Naive thymus-derived CD8-positive, alpha-beta T cell (primary cell): Measurements from ENCODE around the gene COL23A1. TPM values are rescaled to one million over a fixed set of nuclear protein-coding genes. Genes with fewer than 3 reads are reported as not detected.
"Not testable (repeated sequence)": the region's sequence is repeated elsewhere in the genome, so short reads cannot be mapped to it uniquely, and the experiment has no call there.

Experiments
- ATAC-seq, 2 donors: fragments of 150-1000 bp; cut with Tn5 transposase in 1 of 2; sonication (Bioruptor Pico), chemical (Tn5 transposase) in 1 of 2; 1 replicate in 1 of 2; 2 replicates in 1 of 2; pipeline ENCODE4 v1.10.0; 2021; ENCODE audit warnings: mild to moderate bottlenecking in 2 of 2, moderate library complexity in 2 of 2
- POLR2A ChIA-PET: fragments of 350-600 bp; sonication (Branson Sonifier 250); formaldehyde crosslinking; loops from one replicate; lab custom pipeline; 2021; ENCODE audit warnings: antibody characterized with exemption; lab: Charles Lee
- DNase-seq, 10 donors: peaks; one replicate each; pipeline versions ENCODE4 v3.0.0 to v3.0.0-alpha.2; 2020 to 2022
- H3K27ac Mint-ChIP-seq, 10 donors: one replicate each; pipeline ENCODE4 v1.8.0; 2020 to 2022; ENCODE audit warnings: mild to moderate bottlenecking in 10 of 10, mixed read lengths in 10 of 10, moderate library complexity in 4 of 10, inconsistent platforms in 1 of 10
- H3K27me3 Mint-ChIP-seq, 5 donors: one replicate each; pipeline ENCODE4 v1.8.0; 2021 to 2022; ENCODE audit warnings: mixed read lengths in 5 of 5
- H3K36me3 Mint-ChIP-seq, 3 donors: one replicate each; pipeline ENCODE4 v1.8.0; 2020 to 2022; ENCODE audit warnings: mixed read lengths in 3 of 3, mild to moderate bottlenecking in 2 of 3, inconsistent platforms in 1 of 3
- H3K4me1 Mint-ChIP-seq, 4 donors: one replicate each; pipeline ENCODE4 v1.8.0; 2021 to 2022; ENCODE audit warnings: mixed read lengths in 4 of 4
- H3K4me3 Mint-ChIP-seq, 10 donors: one replicate each; pipeline ENCODE4 v1.8.0; 2020 to 2022; ENCODE audit warnings: mild to moderate bottlenecking in 10 of 10, mixed read lengths in 10 of 10, moderate library complexity in 6 of 10, inconsistent platforms in 1 of 10
- H3K9me3 Mint-ChIP-seq, 9 donors: one replicate each; pipeline ENCODE4 v1.8.0; 2020 to 2022; ENCODE audit warnings: mixed read lengths in 9 of 9, mild to moderate bottlenecking in 3 of 9, inconsistent platforms in 1 of 9, moderate library complexity in 1 of 9
- polyA plus RNA-seq, 3 donors: library from polyadenylated mRNA; unstranded; fragments of 300-500 nt; fragmentation: Illumina TruSeq; gene quantifications; one replicate each; pipeline ENCODE4 v1.2.3, GENCODE V29; 2021
- total RNA-seq, 8 experiments: library from RNA in 2 of 8; stranded (reverse) in 2 of 8; gene quantifications; one replicate each; pipeline ENCODE4 v1.2.3 and lab custom pipeline; 2021 to 2026

COL23A1 gene
- total and polyA plus RNA-seq, 5 experiments from 2014 or later = 0.10 to 0.51 (median 0.16) TPM; not detected in 2

DNA sequence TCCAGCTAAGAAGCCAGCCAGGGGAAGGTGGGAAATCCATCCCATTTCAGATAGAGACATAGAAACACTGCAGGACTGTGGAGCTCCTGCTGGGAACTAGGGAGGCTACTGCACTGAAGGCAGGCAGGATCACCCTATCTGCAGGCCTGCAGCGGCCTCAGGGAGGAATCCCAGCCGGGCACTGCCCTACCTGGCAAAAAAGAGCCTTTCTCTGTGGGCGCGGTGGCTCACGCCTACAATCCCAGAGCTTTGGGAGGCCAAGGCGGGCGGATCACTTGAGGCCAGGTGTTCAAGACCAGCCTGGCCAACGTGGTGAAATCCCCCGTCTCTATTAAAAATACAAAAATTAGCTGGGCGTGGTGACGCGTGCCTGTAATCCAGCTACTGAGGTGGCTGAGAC is 286.2 kb downstream of the COL23A1 start:
- H3K27ac Mint-ChIP-seq = peak overlapping the region in 1 of 10 donors; percentile 24
- H3K9me3 Mint-ChIP-seq = peaks cover 0 to 13% (median 4%) of the 10 kb centered on the region in 9 donors
- DNase-seq = no peak
- peaks cover 0 to 12% (median 3%) of the 10 kb centered on the region in 4 donors for H3K4me1 Mint-ChIP-seq
- H3K27me3 Mint-ChIP-seq = peaks cover 5 to 15% (median 7%) of the 10 kb centered on the region in 5 donors
- POLR2A ChIA-PET = interaction anchor here (0.7 kb wide), 1 partner anchor 248 kb away, joined by 4 read pairs; no protein-coding TSS in a partner anchor
- no peak overlapping the region for H3K4me3 Mint-ChIP-seq
- H3K36me3 Mint-ChIP-seq = peaks cover 0 to 4% (median 0%) of the 10 kb centered on the region in 3 donors
- ATAC-seq = no peak

DNA sequence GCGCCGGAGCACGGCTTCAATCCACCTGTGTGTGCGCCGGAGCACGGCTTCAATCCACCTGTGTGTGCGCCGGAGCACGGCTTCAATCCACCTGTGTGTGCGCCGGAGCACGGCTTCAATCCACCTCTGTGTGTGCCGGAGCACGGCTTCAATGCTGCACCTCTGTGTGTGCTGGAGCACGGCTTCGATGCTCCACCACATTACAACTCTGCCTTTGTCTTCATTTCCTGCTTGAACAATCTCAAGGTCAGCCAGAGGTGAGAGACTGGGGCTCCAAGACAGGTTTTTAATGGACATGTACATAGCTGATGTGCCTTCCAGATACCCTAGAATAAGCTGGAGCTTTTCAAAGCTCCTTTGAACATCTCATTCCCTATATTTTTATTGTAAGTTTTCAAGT is 287.9 kb downstream of the COL23A1 start:
- H3K4me3 Mint-ChIP-seq, H3K36me3 Mint-ChIP-seq, ATAC-seq, DNase-seq, POLR2A ChIA-PET, H3K27ac Mint-ChIP-seq: not testable (repeated sequence)
- Mint-ChIP-seq H3K4me1 (peaks cover 0 to 12% (median 1%) of the 10 kb centered on the region in 4 donors), H3K27me3 (peaks cover 5 to 15% (median 7%) of the 10 kb centered on the region in 5 donors), H3K9me3 (peaks cover 0 to 13% (median 4%) of the 10 kb centered on the region in 9 donors)

DNA sequence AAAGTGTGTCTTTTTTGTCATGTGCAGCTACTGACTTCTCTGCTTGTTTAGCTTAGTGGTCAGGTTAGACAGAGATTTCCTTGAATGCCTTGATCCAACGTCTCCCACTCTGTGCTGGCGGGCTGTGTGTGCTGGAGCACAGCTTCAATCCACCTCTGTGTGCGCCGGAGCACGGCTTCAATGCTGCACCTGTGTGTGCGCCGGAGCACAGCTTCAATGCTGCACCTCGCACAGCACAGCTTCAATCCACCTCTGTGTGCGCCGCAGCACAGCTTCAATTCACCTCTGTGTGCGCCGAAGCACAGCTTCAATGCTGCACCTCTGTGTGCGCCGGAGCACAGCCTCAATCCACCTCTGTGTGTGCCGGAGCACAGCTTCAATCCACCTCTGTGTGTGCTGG is 288.6 kb downstream of the COL23A1 start:
- H3K27ac Mint-ChIP-seq = no peak overlapping the region
- peaks cover 0 to 13% (median 4%) of the 10 kb centered on the region in 9 donors for H3K9me3 Mint-ChIP-seq
- POLR2A ChIA-PET = no interaction called here
- DNase-seq (no peak), ATAC-seq (no peak)
- peaks cover 0 to 12% (median 1%) of the 10 kb centered on the region in 4 donors for H3K4me1 Mint-ChIP-seq
- no peak overlapping the region for H3K4me3 Mint-ChIP-seq
- H3K36me3 Mint-ChIP-seq = peaks cover 0 to 4% (median 0%) of the 10 kb centered on the region in 3 donors
- H3K27me3 Mint-ChIP-seq = peaks cover 5 to 15% (median 7%) of the 10 kb centered on the region in 5 donors

DNA sequence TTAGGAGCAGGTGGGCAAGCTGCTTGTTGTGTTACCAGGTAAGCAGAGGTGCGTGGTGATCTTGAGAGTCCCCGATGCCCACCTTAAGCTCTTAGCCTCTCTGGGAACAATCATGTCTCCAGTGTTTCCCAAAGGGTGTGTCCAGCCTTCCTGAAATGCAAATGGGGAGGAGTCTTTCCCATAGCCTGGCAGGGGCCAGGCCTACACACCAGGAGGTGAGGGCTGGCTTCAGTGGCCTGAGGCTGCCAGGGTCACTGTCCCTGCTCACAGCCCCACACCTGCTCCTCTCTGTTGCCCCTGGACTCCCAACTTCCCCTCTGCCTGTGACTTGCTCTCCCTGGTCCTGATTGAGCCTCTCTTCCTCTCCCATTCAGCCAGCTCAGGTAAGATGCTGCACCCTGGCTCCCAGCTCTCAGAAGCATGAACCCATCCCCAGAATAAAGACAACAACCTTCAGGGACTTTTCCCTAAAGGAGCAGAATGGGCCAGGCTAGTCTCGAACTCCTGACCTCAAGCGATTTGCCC is 291.8 kb downstream of the COL23A1 start:
- peaks cover 0 to 5% (median 4%) of the 10 kb centered on the region in 3 donors for H3K36me3 Mint-ChIP-seq
- H3K4me3 Mint-ChIP-seq = no peak overlapping the region
- peak overlapping the region in 1 of 10 donors; percentile 20 for H3K27ac Mint-ChIP-seq
- DNase-seq (peak in 1 of 10 donors; percentile 44), ATAC-seq (no peak)
- H3K4me1 Mint-ChIP-seq = peaks cover 0 to 2% (median 0%) of the 10 kb centered on the region in 4 donors
- H3K9me3 Mint-ChIP-seq = peaks cover 0 to 13% (median 4%) of the 10 kb centered on the region in 9 donors
- POLR2A ChIA-PET = no interaction called here
- peaks cover 0 to 9% (median 2%) of the 10 kb centered on the region in 5 donors for H3K27me3 Mint-ChIP-seq

DNA sequence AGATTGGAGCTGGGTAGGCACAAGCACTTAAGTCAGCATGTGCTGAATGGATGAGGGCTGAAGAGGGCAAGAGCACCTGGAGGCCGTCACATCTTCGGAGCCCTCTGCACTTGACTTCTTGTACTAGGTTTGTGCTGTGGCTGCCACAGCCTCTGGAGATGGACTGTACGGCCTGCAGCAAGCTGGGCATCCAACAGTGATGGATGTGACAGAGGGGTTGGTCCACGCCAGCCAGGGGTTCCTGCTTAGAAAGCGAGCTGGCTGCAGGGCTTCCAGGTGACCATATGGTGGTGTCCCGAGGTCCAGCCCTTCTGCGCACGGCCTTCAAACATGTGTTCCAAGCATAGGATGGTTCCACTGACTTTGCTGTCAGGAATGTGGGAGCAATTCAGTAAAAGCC is 292.4 kb downstream of the COL23A1 start:
- ATAC-seq (no peak), DNase-seq (no peak)
- peaks cover 0 to 2% (median 0%) of the 10 kb centered on the region in 4 donors for H3K4me1 Mint-ChIP-seq
- POLR2A ChIA-PET = no interaction called here
- peak overlapping the region in 1 of 10 donors; percentile 7 for H3K27ac Mint-ChIP-seq
- no peak overlapping the region for H3K4me3 Mint-ChIP-seq
- H3K9me3 Mint-ChIP-seq = peaks cover 0 to 13% (median 4%) of the 10 kb centered on the region in 9 donors
- peaks cover 0 to 15% (median 2%) of the 10 kb centered on the region in 5 donors for H3K27me3 Mint-ChIP-seq
- H3K36me3 Mint-ChIP-seq = peaks cover 0 to 5% (median 4%) of the 10 kb centered on the region in 3 donors

DNA sequence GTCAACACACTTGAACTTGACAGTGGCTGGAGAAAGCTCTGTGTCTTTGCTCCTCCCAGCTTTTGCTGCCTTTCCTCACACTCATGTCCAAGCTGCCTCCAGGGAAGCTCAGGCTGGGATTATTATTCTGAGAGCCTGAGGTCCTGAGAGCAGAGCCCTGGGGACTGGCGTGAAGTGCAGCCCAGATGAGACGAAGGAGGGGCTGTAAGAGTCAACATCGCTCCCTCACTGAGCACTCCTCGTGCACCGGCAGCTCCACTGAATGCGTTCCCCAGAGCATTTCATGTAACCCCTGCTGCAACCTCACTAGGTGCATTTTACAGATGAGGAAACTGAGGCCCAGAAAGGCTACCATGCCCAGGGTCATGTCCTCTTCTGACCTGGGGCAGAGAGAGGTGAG is 294.1 kb downstream of the COL23A1 start:
- peaks cover 0 to 5% (median 2%) of the 10 kb centered on the region in 3 donors for H3K36me3 Mint-ChIP-seq
- no peak overlapping the region for H3K27ac Mint-ChIP-seq
- no peak overlapping the region for H3K4me3 Mint-ChIP-seq
- H3K27me3 Mint-ChIP-seq = peaks cover 5 to 23% (median 11%) of the 10 kb centered on the region in 5 donors
- ATAC-seq = no peak
- peaks cover 0 to 9% (median 0%) of the 10 kb centered on the region in 4 donors for H3K4me1 Mint-ChIP-seq
- DNase-seq = no peak
- POLR2A ChIA-PET = no interaction called here
- H3K9me3 Mint-ChIP-seq = peaks cover 0 to 5% (median 3%) of the 10 kb centered on the region in 9 donors

DNA sequence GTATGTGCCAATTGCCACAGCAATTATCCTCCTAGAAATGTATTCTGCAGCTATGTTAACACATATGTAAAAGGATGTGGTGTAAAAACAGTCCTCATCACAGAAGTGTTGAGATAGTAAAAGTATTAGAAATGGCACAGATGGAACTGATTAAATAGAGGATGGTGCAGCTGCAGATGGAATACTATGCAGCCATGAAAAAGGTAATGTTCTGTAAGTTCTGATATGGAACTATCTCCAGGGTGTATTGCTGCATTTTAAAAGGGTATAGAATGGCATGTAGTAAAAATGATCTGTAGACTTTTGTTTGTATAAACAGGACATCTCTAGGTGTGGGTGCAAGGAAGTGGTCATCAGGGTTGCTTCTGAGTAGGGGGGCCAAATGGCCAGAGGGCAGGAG is 294.6 kb downstream of the COL23A1 start:
- peaks cover 3 to 25% (median 13%) of the 10 kb centered on the region in 5 donors for H3K27me3 Mint-ChIP-seq
- ATAC-seq (no peak), DNase-seq (no peak)
- peaks cover 0 to 2% (median 0%) of the 10 kb centered on the region in 9 donors for H3K9me3 Mint-ChIP-seq
- no peak overlapping the region for H3K27ac Mint-ChIP-seq
- peaks cover 0 to 9% (median 0%) of the 10 kb centered on the region in 4 donors for H3K4me1 Mint-ChIP-seq
- POLR2A ChIA-PET = no interaction called here
- no peak overlapping the region for H3K4me3 Mint-ChIP-seq
- H3K36me3 Mint-ChIP-seq = peaks cover 0 to 5% (median 0%) of the 10 kb centered on the region in 3 donors

DNA sequence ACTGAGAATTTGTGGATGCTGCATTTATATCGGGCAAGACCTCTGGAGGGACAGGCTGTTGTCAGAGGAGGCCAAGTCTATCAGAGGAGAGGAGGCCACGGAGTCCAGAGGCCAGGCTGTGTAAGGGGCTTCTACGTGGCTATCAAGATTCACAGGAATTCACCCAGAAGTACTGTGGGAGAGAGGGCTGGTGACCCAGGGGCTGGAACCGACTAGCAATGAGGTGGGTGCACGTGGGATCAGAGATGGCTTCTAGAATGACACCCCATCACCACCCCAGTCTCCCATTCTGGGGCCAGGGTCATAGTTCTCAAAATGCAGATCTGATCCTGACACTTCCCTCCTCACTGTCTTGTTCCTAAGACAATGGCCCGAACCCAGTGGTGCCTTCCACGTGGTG is 296.4 kb downstream of the COL23A1 start:
- H3K36me3 Mint-ChIP-seq = peaks cover 0 to 5% (median 0%) of the 10 kb centered on the region in 3 donors
- POLR2A ChIA-PET = no interaction called here
- DNase-seq = peak in 1 of 10 donors; percentile 49
- no peak for ATAC-seq
- H3K4me3 Mint-ChIP-seq = no peak overlapping the region
- H3K27me3 Mint-ChIP-seq = peaks cover 3 to 25% (median 22%) of the 10 kb centered on the region in 5 donors
- H3K9me3 Mint-ChIP-seq = peaks cover 0 to 2% (median 0%) of the 10 kb centered on the region in 9 donors
- H3K4me1 Mint-ChIP-seq = peaks cover 0 to 9% (median 0%) of the 10 kb centered on the region in 4 donors
- no peak overlapping the region for H3K27ac Mint-ChIP-seq

DNA sequence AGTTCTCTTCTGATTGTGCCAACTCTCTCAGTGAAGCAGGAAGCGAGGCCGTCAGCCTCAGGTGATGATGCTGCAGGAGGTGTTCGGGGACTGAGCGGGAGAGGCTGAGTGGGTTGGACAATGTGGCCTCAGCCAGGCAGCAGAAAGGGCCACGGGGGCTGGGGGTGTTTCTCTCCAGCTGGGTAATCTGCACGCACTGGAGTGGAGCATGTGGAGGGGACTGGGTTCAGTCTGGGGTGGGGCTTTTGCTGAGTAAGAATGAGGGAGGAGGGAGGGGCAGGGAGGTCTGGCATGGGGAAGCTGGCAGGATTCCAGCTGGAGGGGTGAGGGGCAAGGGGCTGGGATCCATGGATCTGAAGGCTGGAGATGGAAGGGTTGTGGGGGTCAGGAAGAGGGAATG is 296.8 kb downstream of the COL23A1 start:
- Mint-ChIP-seq H3K4me3 (no peak overlapping the region), H3K36me3 (peaks cover 0 to 5% (median 0%) of the 10 kb centered on the region in 3 donors), H3K27ac (no peak overlapping the region), H3K4me1 (peaks cover 0 to 9% (median 0%) of the 10 kb centered on the region in 4 donors), H3K9me3 (peaks cover 0 to 2% (median 0%) of the 10 kb centered on the region in 9 donors), H3K27me3 (peaks cover 3 to 25% (median 22%) of the 10 kb centered on the region in 5 donors)
- POLR2A ChIA-PET = no interaction called here
- no peak for ATAC-seq
- peak in 1 of 10 donors; percentile 59 for DNase-seq

DNA sequence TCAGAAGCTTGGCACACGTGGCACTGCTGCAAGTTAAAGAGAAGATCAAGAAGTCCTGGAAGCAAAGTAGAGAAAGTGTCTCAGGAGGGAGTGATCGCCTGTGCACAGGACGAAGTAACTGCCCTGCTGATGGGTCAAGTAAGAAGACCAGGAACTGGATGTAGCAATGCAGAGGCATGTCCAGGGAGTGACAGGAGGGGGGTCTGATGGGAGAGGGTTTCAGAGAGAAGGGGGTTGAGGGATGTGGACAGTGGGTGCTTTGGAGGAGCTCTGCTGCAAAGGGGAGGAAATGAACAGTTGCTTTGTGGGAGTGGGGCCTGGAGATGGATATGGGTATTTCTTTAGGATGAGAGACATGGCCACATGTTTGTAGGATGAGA is 297.4 kb downstream of the COL23A1 start:
- H3K4me3 Mint-ChIP-seq = no peak overlapping the region
- peak overlapping the region in 2 of 10 donors; percentile 29 to 54 for H3K27ac Mint-ChIP-seq
- DNase-seq (no peak), ATAC-seq (no peak)
- peaks cover 3 to 29% (median 22%) of the 10 kb centered on the region in 5 donors for H3K27me3 Mint-ChIP-seq
- peaks cover 0 to 9% (median 0%) of the 10 kb centered on the region in 4 donors for H3K4me1 Mint-ChIP-seq
- H3K9me3 Mint-ChIP-seq = peaks cover 0 to 2% (median 0%) of the 10 kb centered on the region in 9 donors
- POLR2A ChIA-PET = no interaction called here
- peaks cover 0 to 5% (median 0%) of the 10 kb centered on the region in 3 donors for H3K36me3 Mint-ChIP-seq

DNA sequence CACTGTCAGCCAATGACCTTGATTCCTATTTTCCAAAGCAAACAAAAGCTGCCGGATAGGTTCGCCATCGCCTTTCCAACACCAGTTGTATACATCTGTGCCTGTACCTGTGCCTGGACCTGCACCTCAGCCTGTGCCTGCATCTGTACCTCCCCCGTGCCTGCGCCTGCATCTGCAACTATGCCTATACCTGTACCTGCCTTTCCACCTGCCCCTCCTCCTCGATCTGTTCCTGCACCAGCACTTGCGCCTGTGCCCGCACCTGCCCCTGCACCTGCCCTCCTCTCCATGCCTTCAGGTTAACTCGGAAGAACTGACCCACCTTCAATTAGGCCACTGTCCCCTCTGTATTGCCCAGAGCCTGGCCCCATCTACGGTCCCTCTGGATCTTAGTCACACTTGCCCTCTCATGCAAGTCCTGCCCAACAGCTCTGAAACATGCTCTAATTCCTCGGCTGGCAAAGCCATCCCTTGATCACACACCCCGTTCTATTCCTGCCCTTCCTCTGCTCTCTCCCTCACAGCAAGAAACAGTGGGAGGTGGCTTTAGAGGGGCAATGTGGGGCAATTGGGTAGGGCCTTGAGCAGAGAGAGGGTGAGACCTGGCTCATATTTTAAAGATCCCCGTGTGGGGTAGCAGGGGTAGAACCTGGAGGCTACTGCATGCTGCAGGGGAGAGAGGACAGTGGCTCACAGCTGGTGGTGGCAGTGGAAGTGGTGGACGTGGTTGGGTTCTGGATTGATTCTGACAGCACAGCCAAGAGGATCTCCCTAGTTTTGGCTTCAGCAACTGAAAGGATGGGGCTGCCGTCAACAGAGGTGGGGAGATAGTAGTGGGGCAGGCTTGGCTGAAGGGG is 298.0 kb downstream of the COL23A1 start:
- no peak for ATAC-seq
- peaks cover 0 to 2% (median 0%) of the 10 kb centered on the region in 9 donors for H3K9me3 Mint-ChIP-seq
- peak overlapping the region in 2 of 10 donors; percentile 21 to 54 for H3K27ac Mint-ChIP-seq

DNA sequence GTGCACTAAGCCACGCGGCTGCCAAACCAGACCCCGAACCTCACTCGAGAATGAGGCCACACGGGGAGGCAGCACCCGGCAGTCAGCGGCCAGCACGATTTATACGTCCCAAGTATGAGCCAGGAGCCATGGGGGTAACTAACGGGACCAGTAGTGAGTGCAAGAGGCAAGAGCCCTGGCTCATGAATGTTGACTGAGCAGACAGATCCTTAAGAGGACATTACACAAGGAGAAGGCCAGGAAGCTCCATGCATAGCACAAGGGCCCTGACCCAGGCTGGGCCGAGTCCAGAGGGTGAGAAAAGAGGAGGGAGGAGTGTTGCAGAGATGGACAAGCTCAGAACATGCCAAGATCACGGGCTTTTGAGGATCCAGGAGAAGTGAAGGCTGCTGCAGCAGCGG is 299.0 kb downstream of the COL23A1 start:
- POLR2A ChIA-PET = no interaction called here
- Mint-ChIP-seq H3K27me3 (peaks cover 3 to 32% (median 22%) of the 10 kb centered on the region in 5 donors), H3K4me1 (peaks cover 0 to 9% (median 0%) of the 10 kb centered on the region in 4 donors), H3K27ac (peak overlapping the region in 1 of 10 donors; percentile 56), H3K4me3 (no peak overlapping the region), H3K36me3 (peaks cover 0 to 5% (median 0%) of the 10 kb centered on the region in 3 donors), H3K9me3 (peaks cover 0 to 2% (median 0%) of the 10 kb centered on the region in 9 donors)
- DNase-seq (peak in 1 of 10 donors; percentile 43), ATAC-seq (no peak)

More for the DNA sequence above, 298.0 kb downstream of the COL23A1 start:
- POLR2A ChIA-PET = no interaction called here
- H3K27me3 Mint-ChIP-seq = peaks cover 3 to 32% (median 22%) of the 10 kb centered on the region in 5 donors
- peaks cover 0 to 9% (median 0%) of the 10 kb centered on the region in 4 donors for H3K4me1 Mint-ChIP-seq
- peaks cover 0 to 5% (median 0%) of the 10 kb centered on the region in 3 donors for H3K36me3 Mint-ChIP-seq
- H3K4me3 Mint-ChIP-seq = no peak overlapping the region
- DNase-seq = peak in 1 of 10 donors; percentile 52
